MM.1S (cell line): ENCODE data around the gene ARPC1B.

Experiments used
- DNase-seq: peaks from one replicate; pipeline ENCODE4 v3.0.0-alpha.2; 2015
- H2AFZ ChIP-seq: fragments of 300-600 bp; sonication (generic); 2 replicates; pipeline ENCODE4 v1.6.0; 2016; ENCODE audit warnings: antibody characterized with exemption, low read length
- H3F3A ChIP-seq: fragments of 300-600 bp; sonication (generic); 2 replicates; pipeline ENCODE4 v1.6.1; 2016; ENCODE audit warnings: mild to moderate bottlenecking, antibody characterized with exemption, low read length, moderate library complexity, mixed read lengths; ENCODE audit not compliant: insufficient read depth
- H3K27ac ChIP-seq: fragments of 300-600 bp; sonication (generic); 2 replicates; pipeline ENCODE4 v1.5.1; 2016; ENCODE audit warnings: mild to moderate bottlenecking, low read length
- H3K27me3 ChIP-seq: fragments of 300-600 bp; sonication (generic); replicated peaks from 2 replicates; pipeline ENCODE4 v1.6.0; 2016; ENCODE audit warnings: low read length; ENCODE audit not compliant: insufficient read depth
- H3K36me3 ChIP-seq: fragments of 300-600 bp; sonication (generic); replicated peaks from 2 replicates; pipeline ENCODE4 v1.6.1; 2016; ENCODE audit warnings: mild to moderate bottlenecking, low read length, mixed read lengths; ENCODE audit not compliant: insufficient read depth
- H3K4me1 ChIP-seq: fragments of 300-600 bp; sonication (generic); 2 replicates; pipeline ENCODE4 v1.6.1; 2016; ENCODE audit warnings: low read length, mixed read lengths
- H3K4me2 ChIP-seq: fragments of 300-600 bp; sonication (generic); 2 replicates; pipeline ENCODE4 v1.6.0; 2016; ENCODE audit warnings: low read depth, low read length
- H3K4me3 ChIP-seq: fragments of 300-600 bp; sonication (generic); 2 replicates; pipeline ENCODE4 v1.5.1; 2016; ENCODE audit warnings: low read length, mixed read lengths
- H3K79me2 ChIP-seq: fragments of 300-600 bp; sonication (generic); 2 replicates; pipeline ENCODE4 v1.6.1; 2016; ENCODE audit warnings: mixed run types, low read length, mixed read lengths
- H3K9ac ChIP-seq: fragments of 300-600 bp; sonication (generic); 2 replicates; pipeline ENCODE4 v1.6.1; 2016; ENCODE audit warnings: low read length, mixed read lengths
- H3K9me2 ChIP-seq: fragments of 300-600 bp; sonication (generic); replicated peaks from 2 replicates; pipeline ENCODE4 v1.6.1; 2016; ENCODE audit warnings: mild to moderate bottlenecking, low read length, mixed read lengths; ENCODE audit not compliant: insufficient read depth
- H3K9me3 ChIP-seq: fragments of 300-600 bp; sonication (generic); replicated peaks from 2 replicates; pipeline ENCODE4 v1.6.1; 2016; ENCODE audit warnings: mild to moderate bottlenecking, low read length, mixed read lengths; ENCODE audit not compliant: insufficient read depth
- H4K20me1 ChIP-seq: fragments of 300-600 bp; sonication (generic); 2 replicates; pipeline ENCODE4 v1.6.1; 2016; ENCODE audit warnings: mild to moderate bottlenecking, low read length, moderate library complexity, mixed read lengths; ENCODE audit not compliant: insufficient read depth
- CTCF ChIP-seq: fragments of 300-600 bp; sonication (generic); IDR thresholded peaks from 2 replicates; pipeline ENCODE4 v1.5.1; 2016; ENCODE audit warnings: antibody characterized with exemption, low read length, mixed read lengths
- EZH2 ChIP-seq: fragments of 300-600 bp; sonication (generic); optimal IDR thresholded peaks from 2 replicates; pipeline ENCODE3; 2017; ENCODE audit warnings: low read depth, mild to moderate bottlenecking, antibody characterized with exemption, low read length, mixed read lengths
- EZH2phosphoT487 ChIP-seq: fragments of 300-600 bp; sonication (generic); IDR thresholded peaks from 2 replicates; pipeline ENCODE4 v1.6.1; 2018; ENCODE audit warnings: antibody characterized with exemption, low read length

ARPC1B gene

DNA sequence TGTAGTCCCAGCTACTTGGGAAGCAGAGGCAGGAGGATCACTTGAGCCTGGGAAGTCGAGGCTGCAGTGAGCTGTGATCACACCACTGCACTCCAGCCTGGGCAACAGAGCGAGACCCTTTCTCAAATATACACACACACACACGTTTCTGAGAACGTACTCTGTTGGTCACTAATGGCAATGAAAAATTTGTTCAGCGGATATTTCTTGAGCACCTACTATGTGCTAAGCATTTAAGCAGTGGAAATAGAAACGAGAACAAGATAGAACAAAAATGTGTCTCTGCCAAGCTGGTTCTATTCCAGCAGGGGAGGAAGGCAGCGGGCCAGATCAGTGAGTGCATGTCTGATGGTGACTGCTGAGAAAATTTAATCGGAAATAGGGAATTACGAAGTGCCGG lies 8.7 kb downstream of the ARPC1B start:
- Histone ChIP-seq H3K27me3 (no peaks in the 10 kb centered on the region), H3K9ac (no peak overlapping the region), H3K9me2 (no peaks in the 10 kb centered on the region), H3K4me1 (peaks cover 25% of the 10 kb centered on the region), H3F3A (peaks cover 25% of the 10 kb centered on the region), H3K9me3 (no peaks in the 10 kb centered on the region), H3K4me2 (no peak overlapping the region), H3K4me3 (no peak overlapping the region), H3K36me3 (no peaks in the 10 kb centered on the region; the same call in 1 of the 2 replicates), H3K27ac (no peak overlapping the region), H3K79me2 (peaks cover 44% of the 10 kb centered on the region), H2AFZ (no peak overlapping the region), H4K20me1 (no peaks in the 10 kb centered on the region)
- DNase-seq = no peak
- TF ChIP-seq EZH2 (no peak), CTCF (no peak), EZH2phosphoT487 (no peak)

DNA sequence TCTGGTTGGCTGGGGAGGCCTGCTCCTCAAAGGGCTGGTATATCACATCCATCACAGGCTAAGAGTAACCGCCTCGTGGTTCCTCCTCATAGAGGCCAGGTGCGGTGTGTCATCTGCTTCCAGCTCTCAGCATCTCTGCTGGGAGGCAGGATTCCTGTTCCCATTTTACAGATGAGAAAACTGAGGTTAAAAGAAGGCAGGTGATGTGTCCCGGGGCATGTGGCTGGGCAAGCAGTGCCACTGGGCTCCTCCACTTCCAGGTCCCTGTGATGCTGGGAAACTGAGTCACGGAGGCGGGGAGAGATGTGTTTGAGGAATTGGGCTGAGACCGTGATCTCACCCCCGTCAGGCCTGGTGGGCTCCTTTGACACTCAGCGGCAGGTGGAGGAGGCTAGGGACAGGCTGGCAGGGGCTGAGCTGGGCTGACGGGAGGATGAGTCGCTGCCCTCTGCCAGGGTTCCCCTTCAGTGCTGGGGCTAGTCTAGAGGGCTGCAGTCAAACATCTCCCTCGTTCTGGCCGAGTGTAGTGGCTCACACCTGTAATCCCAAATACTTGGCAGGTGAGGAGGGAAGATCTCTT lies 9.4 kb downstream of the ARPC1B start:
- H3K4me3 ChIP-seq = no peak overlapping the region
- H3K79me2 ChIP-seq = peaks cover 44% of the 10 kb centered on the region
- peaks cover 25% of the 10 kb centered on the region for H3K4me1 ChIP-seq
- no peak overlapping the region for H3K9ac ChIP-seq
- no peaks in the 10 kb centered on the region for H4K20me1 ChIP-seq
- H3K27ac ChIP-seq = no peak overlapping the region
- H3K4me2 ChIP-seq = no peak overlapping the region
- H3K36me3 ChIP-seq = no peaks in the 10 kb centered on the region
- no peaks in the 10 kb centered on the region for H3K27me3 ChIP-seq
- no peak for TF ChIP-seq CTCF
- TF ChIP-seq EZH2 = no peak
- TF ChIP-seq EZH2phosphoT487 = no peak
- H3F3A ChIP-seq = peaks cover 19% of the 10 kb centered on the region
- H3K9me2 ChIP-seq = no peaks in the 10 kb centered on the region
- H3K9me3 ChIP-seq = no peaks in the 10 kb centered on the region
- no peak for DNase-seq
- H2AFZ ChIP-seq = no peak overlapping the region

DNA sequence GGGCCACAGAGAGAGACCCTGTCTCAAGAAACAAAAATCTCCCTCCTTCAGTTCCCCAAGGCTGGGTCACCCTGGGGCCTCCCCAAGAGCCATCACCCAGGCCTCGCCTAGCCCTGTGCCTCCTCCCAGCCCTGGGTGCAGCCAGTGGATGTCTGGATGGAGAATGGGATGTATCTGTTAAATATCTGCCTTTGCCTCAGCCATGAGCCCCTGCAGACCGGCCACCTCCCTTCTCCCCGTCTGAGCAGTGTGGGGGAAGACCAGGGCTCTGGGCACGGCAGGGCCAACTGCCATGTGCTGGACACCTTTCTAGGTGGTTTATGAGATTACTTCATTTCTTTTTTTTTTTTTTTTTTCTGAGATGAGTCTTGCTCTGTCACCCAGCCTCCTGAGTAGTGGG lies 10.0 kb downstream of the ARPC1B start:
- TF ChIP-seq EZH2phosphoT487 = no peak
- no peak for TF ChIP-seq EZH2
- TF ChIP-seq CTCF = no peak
- Histone ChIP-seq H3K36me3 (no peaks in the 10 kb centered on the region), H3K79me2 (peaks cover 44% of the 10 kb centered on the region)

More for the DNA sequence above, 10.0 kb downstream of the ARPC1B start:
- Histone ChIP-seq H4K20me1 (no peaks in the 10 kb centered on the region), H3K9me2 (no peaks in the 10 kb centered on the region), H3K9ac (no peak overlapping the region), H3K4me3 (no peak overlapping the region), H2AFZ (no peak overlapping the region), H3K27me3 (no peaks in the 10 kb centered on the region), H3K9me3 (no peaks in the 10 kb centered on the region), H3K4me1 (peaks cover 19% of the 10 kb centered on the region), H3K27ac (no peak overlapping the region), H3F3A (peaks cover 13% of the 10 kb centered on the region), H3K4me2 (no peak overlapping the region)
- DNase-seq = no peak
